SK-N-SH (cell line): ENCODE measurements around the gene CRK. TPM values are rescaled to one million over a fixed set of nuclear protein-coding genes. Genes with fewer than 3 reads are reported as not detected.

Source experiments
- CTCF ChIA-PET: fragments of 300-600, 350-600 bp; formaldehyde crosslinking; extraction: SDS; loops from one replicate; lab custom pipeline; 2021; lab: Yijun Ruan, JAX
- POLR2A ChIA-PET: fragments of 350-600 bp; sonication (Branson Sonifier 250); formaldehyde crosslinking; extraction: SDS; loops from one replicate; lab custom pipeline; 2020; ENCODE audit warnings: antibody characterized with exemption, inconsistent platforms; lab: Yijun Ruan, JAX
- DNase-seq: peaks from one replicate; pipeline ENCODE4 v3.0.0; 2012
- H2AFZ ChIP-seq: fragments of 200-600 bp; sonication (generic); 2 replicates; pipeline ENCODE4 v1.8.1; 2016; ENCODE audit warnings: antibody characterized with exemption, mild to moderate bottlenecking, low read depth
- H3F3A ChIP-seq: fragments of 200-600 bp; sonication (generic); replicated peaks from 2 replicates; pipeline ENCODE3; 2016; ENCODE audit warnings: antibody characterized with exemption, mild to moderate bottlenecking; ENCODE audit not compliant: insufficient read depth
- H3K27ac ChIP-seq, 2 experiments: fragments of 200-500 bp in 1 of 2; fragments of 200-600 bp in 1 of 2; sonication (Bioruptor generic) in 1 of 2; sonication (generic), shearing (Covaris generic) in 1 of 2; 2 replicates each; pipeline versions ENCODE4 v1.5.1 to v1.6.1; 2014 to 2016; ENCODE audit warnings: low read depth in 2 of 2, inconsistent platforms in 1 of 2, low read length in 1 of 2, mild to moderate bottlenecking in 1 of 2, mixed read lengths in 1 of 2
- H3K27me3 ChIP-seq: fragments of 200-600 bp; sonication (generic), shearing (Covaris generic); 2 replicates; pipeline ENCODE4 v1.6.1; 2016; ENCODE audit warnings: mixed run types; ENCODE audit not compliant: insufficient read depth
- H3K36me3 ChIP-seq, 2 experiments: fragments of 200-500 bp in 1 of 2; fragments of 200-600 bp in 1 of 2; sonication (Bioruptor generic) in 1 of 2; sonication (generic) in 1 of 2; replicated peaks in 1 of 2; 2 replicates each; pipeline versions ENCODE3 to v1.5.1; 2014 to 2016; ENCODE audit warnings: low read length in 1 of 2, mild to moderate bottlenecking in 1 of 2; ENCODE audit not compliant: insufficient read depth in 2 of 2, control insufficient read depth in 1 of 2
- H3K4me1 ChIP-seq, 2 experiments: fragments of 200-500 bp in 1 of 2; fragments of 200-600 bp in 1 of 2; sonication (Bioruptor generic) in 1 of 2; sonication (generic), shearing (Covaris generic) in 1 of 2; 2 replicates each; pipeline versions ENCODE4 v1.5.1 to v1.6.1; 2014 to 2016; ENCODE audit warnings: low read depth in 1 of 2, low read length in 1 of 2, mixed run types in 1 of 2; ENCODE audit not compliant: insufficient read depth in 2 of 2, control insufficient read depth in 1 of 2
- H3K4me2 ChIP-seq: fragments of 200-600 bp; sonication (generic), shearing (Covaris generic); 2 replicates; pipeline ENCODE4 v1.6.1; 2017; ENCODE audit warnings: mixed run types
- H3K4me3 ChIP-seq, 2 experiments: fragments of 200-500 bp in 1 of 2; fragments of 200-600 bp in 1 of 2; sonication (Bioruptor generic) in 1 of 2; sonication (generic), shearing (Covaris generic) in 1 of 2; 2 replicates each; pipeline versions ENCODE4 v1.5.1 to v1.8.1; 2014 to 2016; ENCODE audit warnings: low read depth in 2 of 2, inconsistent platforms in 1 of 2, low read length in 1 of 2, mild to moderate bottlenecking in 1 of 2, mixed read lengths in 1 of 2, moderate library complexity in 1 of 2
- H3K79me2 ChIP-seq: fragments of 200-600 bp; sonication (generic); 2 replicates; pipeline ENCODE4 v1.8.1; 2017; ENCODE audit warnings: mild to moderate bottlenecking; ENCODE audit not compliant: insufficient read depth
- H3K9ac ChIP-seq: fragments of 200-600 bp; sonication (generic); 2 replicates; pipeline ENCODE4 v1.6.1; 2017; ENCODE audit warnings: mixed run types
- H3K9me2 ChIP-seq: fragments of 200-600 bp; sonication (generic); 2 replicates; pipeline ENCODE4 v1.6.1; 2017; ENCODE audit warnings: mixed run types
- H3K9me3 ChIP-seq: fragments of 200-600 bp; sonication (generic); 2 replicates; pipeline ENCODE4 v1.6.1; 2017; ENCODE audit warnings: mixed run types, mild to moderate bottlenecking, moderate library complexity
- H4K20me1 ChIP-seq: fragments of 200-600 bp; sonication (generic); 2 replicates; pipeline ENCODE4 v1.6.1; 2017; ENCODE audit warnings: mild to moderate bottlenecking, mixed run types; ENCODE audit not compliant: insufficient read depth
- CHD2 ChIP-seq: fragments of 150-350 bp; IDR thresholded peaks from 2 replicates; pipeline ENCODE4 v1.6.1; 2018; ENCODE audit warnings: low read length; ENCODE audit not compliant: partially characterized antibody
- CTCF ChIP-seq: fragments of 200-600 bp; sonication (generic); IDR thresholded peaks from 2 replicates; pipeline ENCODE4 v1.6.1; 2017; ENCODE audit warnings: antibody characterized with exemption, mild to moderate bottlenecking, moderate library complexity
- EZH2phosphoT487 ChIP-seq: fragments of 200-600 bp; sonication (generic); IDR thresholded peaks from 2 replicates; pipeline ENCODE4 v1.6.1; 2017; ENCODE audit warnings: low read depth, mixed run types, mild to moderate bottlenecking, antibody characterized with exemption, moderate library complexity, borderline replicate concordance
- FOXJ3 ChIP-seq: sonication (generic); formaldehyde crosslinking; IDR thresholded peaks from 2 replicates; pipeline ENCODE4 v1.5.1; 2020; ENCODE audit warnings: mild to moderate bottlenecking, missing genetic modification reagents
- JUND ChIP-seq: IDR thresholded peaks from 2 replicates; pipeline ENCODE4 v1.4.0; 2012
- MAX ChIP-seq: IDR thresholded peaks from 2 replicates; pipeline ENCODE4 v1.4.0; 2012; ENCODE audit warnings: low read depth
- NFIC ChIP-seq: IDR thresholded peaks from 2 replicates; pipeline ENCODE4 v1.4.0; 2012; ENCODE audit warnings: borderline replicate concordance
- PBX3 ChIP-seq: IDR thresholded peaks from 2 replicates; pipeline ENCODE4; 2012
- RAD21 ChIP-seq: IDR thresholded peaks from 2 replicates; pipeline ENCODE4 v1.6.1; 2012; ENCODE audit warnings: mild to moderate bottlenecking, low read length
- SIN3A ChIP-seq: IDR thresholded peaks from 2 replicates; pipeline ENCODE4 v1.6.1; 2012; ENCODE audit warnings: low read depth, mild to moderate bottlenecking, low read length, moderate library complexity, borderline replicate concordance
- TAF1 ChIP-seq: IDR thresholded peaks from 2 replicates; pipeline ENCODE4 v1.6.1; 2012; ENCODE audit warnings: low read depth, mild to moderate bottlenecking, low read length, moderate library complexity, borderline replicate concordance
- TEAD4 ChIP-seq: IDR thresholded peaks from 2 replicates; pipeline ENCODE4 v1.4.0; 2012; ENCODE audit warnings: mild to moderate bottlenecking, borderline replicate concordance; ENCODE audit not compliant: insufficient read depth
- USF1 ChIP-seq: IDR thresholded peaks from 2 replicates; pipeline ENCODE4 v1.4.0; 2012; ENCODE audit warnings: low read depth, borderline replicate concordance
- YY1 ChIP-seq: IDR thresholded peaks from 2 replicates; pipeline ENCODE4 v1.4.0; 2012; ENCODE audit warnings: low read depth, mild to moderate bottlenecking
- WGBS: methylation state at CpG from one replicate; pipeline ENCODE4 v1.1.6; 2017; ENCODE audit warnings: low lambda C conversion rate; 5-methylcytosine and 5-hydroxymethylcytosine counted together
- polyA plus RNA-seq, 3 experiments: library from polyadenylated mRNA; depleted of rRNA; stranded (reverse); fragments of >200 nt; gene quantifications; 2 replicates each; pipeline ENCODE4 v1.2.3, GENCODE V29; 2012
- TF ChIP-seq, protein P1 (sequence below): fragments of 150-350 bp; IDR thresholded peaks from 2 replicates; pipeline ENCODE4 v1.6.1; 2017; ENCODE audit warnings: antibody characterized with exemption, low read length, low read depth, borderline replicate concordance

The CRK gene
- polyA plus RNA-seq, 1 of the 3 experiments (the other 2 are of a cell fraction), result 50.7 TPM

- no peaks in the 10 kb centered on the region for H3F3A ChIP-seq
- H3K9me3 ChIP-seq, result no peaks in the 10 kb centered on the region
- H2AFZ ChIP-seq, result no peak overlapping the region
- peaks cover 40% of the 10 kb centered on the region in 2 experiments for H3K36me3 ChIP-seq
- no peaks in the 10 kb centered on the region for H3K4me1 ChIP-seq
- no peaks in the 10 kb centered on the region for H3K9me2 ChIP-seq
- WGBS, result 90% methylated on average over 7 of the region's 15 CpGs
- no peak overlapping the region for H3K4me3 ChIP-seq
- TF ChIP-seq NFIC, result no peak
- TF ChIP-seq JUND, result no peak
- no peak for TF ChIP-seq PBX3
- TF ChIP-seq CTCF, result no peak
- TF ChIP-seq MAX, result no peak
- TF ChIP-seq, protein P1, sequence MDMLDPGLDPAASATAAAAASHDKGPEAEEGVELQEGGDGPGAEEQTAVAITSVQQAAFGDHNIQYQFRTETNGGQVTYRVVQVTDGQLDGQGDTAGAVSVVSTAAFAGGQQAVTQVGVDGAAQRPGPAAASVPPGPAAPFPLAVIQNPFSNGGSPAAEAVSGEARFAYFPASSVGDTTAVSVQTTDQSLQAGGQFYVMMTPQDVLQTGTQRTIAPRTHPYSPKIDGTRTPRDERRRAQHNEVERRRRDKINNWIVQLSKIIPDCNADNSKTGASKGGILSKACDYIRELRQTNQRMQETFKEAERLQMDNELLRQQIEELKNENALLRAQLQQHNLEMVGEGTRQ, result no peak
- TF ChIP-seq EZH2phosphoT487, result no peak
- TF ChIP-seq FOXJ3, result no peak
- no peak for TF ChIP-seq TAF1
- no peak for TF ChIP-seq CHD2
- no peak for TF ChIP-seq TEAD4
- TF ChIP-seq SIN3A, result no peak
- no peak for TF ChIP-seq YY1
- no peak for TF ChIP-seq RAD21
- TF ChIP-seq USF1, result no peak
- H4K20me1 ChIP-seq, result no peaks in the 10 kb centered on the region
- H3K27ac ChIP-seq, result no peak overlapping the region
- DNase-seq, result no peak
- POLR2A ChIA-PET, result interaction anchor here (1.6 kb wide), 1 partner anchor 17 kb away, joined by 6 read pairs; no protein-coding TSS in a partner anchor
- no peak overlapping the region for H3K9ac ChIP-seq
- no peak overlapping the region for H3K4me2 ChIP-seq
- no peaks in the 10 kb centered on the region; the same call in 1 of the 2 replicates for H3K79me2 ChIP-seq
- H3K27me3 ChIP-seq, result no peaks in the 10 kb centered on the region
- CTCF ChIA-PET, result interaction anchor here (1.6 kb wide), 1 partner anchor 12 kb away, joined by 3 read pairs; no protein-coding TSS in a partner anchor
Measured at GRCh38 chr17:1475321-1475854, 19.4 kb upstream of the CRK start.
